Neural crest cell (in vitro differentiated cells): ENCODE results near the gene GRAP2. TPM values are rescaled to one million over a fixed set of nuclear protein-coding genes. Genes with fewer than 3 reads are reported as not detected.
"Not testable (repeated sequence)": the region's sequence is repeated elsewhere in the genome, so short reads cannot be mapped to it uniquely, and the experiment has no call there.

Experiments
- DNase-seq: peaks from one replicate; pipeline ENCODE4 v3.0.0; 2021; ENCODE audit warnings: low read depth, mixed read lengths, low spot score
- H3K27ac Mint-ChIP-seq: one replicate; pipeline ENCODE4 v1.8.0; 2021; ENCODE audit warnings: mild to moderate bottlenecking, mixed read lengths; ENCODE audit not compliant: unreplicated experiment
- H3K27me3 Mint-ChIP-seq: 2 replicates; pipeline ENCODE4 v1.8.0; 2021; ENCODE audit warnings: low read depth, mild to moderate bottlenecking, mixed read lengths
- H3K36me3 Mint-ChIP-seq: 2 replicates; pipeline ENCODE4 v1.8.0; 2021; ENCODE audit warnings: low read depth, mild to moderate bottlenecking, mixed read lengths
- H3K4me1 Mint-ChIP-seq: 2 replicates; pipeline ENCODE4 v1.8.0; 2021; ENCODE audit warnings: mixed read lengths
- H3K4me3 Mint-ChIP-seq: one replicate; pipeline ENCODE4 v1.8.0; 2021; ENCODE audit warnings: mild to moderate bottlenecking, mixed read lengths
- H3K9me3 Mint-ChIP-seq: 2 replicates; pipeline ENCODE4 v1.8.0; 2021; ENCODE audit warnings: mixed read lengths
- total RNA-seq: library from RNA; stranded (reverse); gene quantifications from 2 replicates; pipeline ENCODE4 v1.2.1, GENCODE V29; 2021
- TF ChIP-seq, protein P1 (sequence below): fragments of 200-600 bp; sonication (generic); conservative IDR thresholded peaks from 2 replicates; pipeline ENCODE4 v1.5.0; 2021; ENCODE audit warnings: antibody characterized with exemption, mild to moderate bottlenecking

GRAP2 gene
- total RNA-seq, 1 donor from 2014 or later, result 0.12 TPM

DNA sequence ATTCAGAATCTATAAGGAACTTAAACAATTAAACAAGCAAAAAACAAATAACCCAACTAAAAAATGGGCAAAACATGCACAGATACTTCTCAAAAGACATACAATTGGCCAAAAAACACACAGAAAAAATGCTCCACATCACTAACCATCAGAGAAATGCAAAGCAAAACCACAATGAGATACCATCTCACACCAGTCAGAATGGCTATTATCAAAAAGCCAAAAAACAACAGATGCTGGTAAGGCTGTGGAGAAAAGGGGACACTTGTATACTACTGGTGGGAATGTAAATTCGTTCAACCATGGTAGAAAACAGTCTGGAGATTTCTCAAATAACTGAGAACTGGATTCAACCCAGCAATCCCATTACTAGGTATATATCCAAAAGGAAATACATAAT is 32.1 kb upstream of the GRAP2 start:
- peaks cover 25% of the 10 kb centered on the region for H3K27me3 Mint-ChIP-seq

DNA sequence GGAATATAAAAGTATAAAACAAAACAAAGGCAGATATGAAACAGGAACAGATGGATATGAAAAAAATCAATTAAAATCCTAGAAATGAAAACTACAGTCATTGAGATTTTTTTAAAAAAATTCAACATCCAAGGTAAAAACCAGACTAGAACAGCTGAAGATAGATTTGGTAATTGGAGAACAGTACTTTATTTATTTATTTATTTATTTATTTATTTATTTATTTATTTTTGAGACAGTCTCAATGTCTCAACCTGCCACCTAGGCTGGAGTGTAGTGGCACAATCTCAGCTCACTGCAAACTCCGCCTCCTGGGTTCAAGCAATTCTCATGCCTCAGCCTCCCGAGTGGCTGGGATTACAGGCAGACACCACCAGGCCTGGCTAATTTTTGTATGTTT is 31.1 kb upstream of the GRAP2 start:
- not testable (repeated sequence) for H3K4me1 Mint-ChIP-seq, H3K9me3 Mint-ChIP-seq, H3K36me3 Mint-ChIP-seq, DNase-seq, H3K4me3 Mint-ChIP-seq, H3K27ac Mint-ChIP-seq
- H3K27me3 Mint-ChIP-seq, result peaks cover 21% of the 10 kb centered on the region

More for the DNA sequence above, 32.1 kb upstream of the GRAP2 start:
- Mint-ChIP-seq H3K36me3 (no peaks in the 10 kb centered on the region), H3K4me3 (no peak overlapping the region), H3K4me1 (no peaks in the 10 kb centered on the region), H3K27ac (no peak overlapping the region), H3K9me3 (no peaks in the 10 kb centered on the region)
- DNase-seq, result no peak
- TF ChIP-seq, protein P1, sequence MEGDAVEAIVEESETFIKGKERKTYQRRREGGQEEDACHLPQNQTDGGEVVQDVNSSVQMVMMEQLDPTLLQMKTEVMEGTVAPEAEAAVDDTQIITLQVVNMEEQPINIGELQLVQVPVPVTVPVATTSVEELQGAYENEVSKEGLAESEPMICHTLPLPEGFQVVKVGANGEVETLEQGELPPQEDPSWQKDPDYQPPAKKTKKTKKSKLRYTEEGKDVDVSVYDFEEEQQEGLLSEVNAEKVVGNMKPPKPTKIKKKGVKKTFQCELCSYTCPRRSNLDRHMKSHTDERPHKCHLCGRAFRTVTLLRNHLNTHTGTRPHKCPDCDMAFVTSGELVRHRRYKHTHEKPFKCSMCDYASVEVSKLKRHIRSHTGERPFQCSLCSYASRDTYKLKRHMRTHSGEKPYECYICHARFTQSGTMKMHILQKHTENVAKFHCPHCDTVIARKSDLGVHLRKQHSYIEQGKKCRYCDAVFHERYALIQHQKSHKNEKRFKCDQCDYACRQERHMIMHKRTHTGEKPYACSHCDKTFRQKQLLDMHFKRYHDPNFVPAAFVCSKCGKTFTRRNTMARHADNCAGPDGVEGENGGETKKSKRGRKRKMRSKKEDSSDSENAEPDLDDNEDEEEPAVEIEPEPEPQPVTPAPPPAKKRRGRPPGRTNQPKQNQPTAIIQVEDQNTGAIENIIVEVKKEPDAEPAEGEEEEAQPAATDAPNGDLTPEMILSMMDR, result no peak

DNA sequence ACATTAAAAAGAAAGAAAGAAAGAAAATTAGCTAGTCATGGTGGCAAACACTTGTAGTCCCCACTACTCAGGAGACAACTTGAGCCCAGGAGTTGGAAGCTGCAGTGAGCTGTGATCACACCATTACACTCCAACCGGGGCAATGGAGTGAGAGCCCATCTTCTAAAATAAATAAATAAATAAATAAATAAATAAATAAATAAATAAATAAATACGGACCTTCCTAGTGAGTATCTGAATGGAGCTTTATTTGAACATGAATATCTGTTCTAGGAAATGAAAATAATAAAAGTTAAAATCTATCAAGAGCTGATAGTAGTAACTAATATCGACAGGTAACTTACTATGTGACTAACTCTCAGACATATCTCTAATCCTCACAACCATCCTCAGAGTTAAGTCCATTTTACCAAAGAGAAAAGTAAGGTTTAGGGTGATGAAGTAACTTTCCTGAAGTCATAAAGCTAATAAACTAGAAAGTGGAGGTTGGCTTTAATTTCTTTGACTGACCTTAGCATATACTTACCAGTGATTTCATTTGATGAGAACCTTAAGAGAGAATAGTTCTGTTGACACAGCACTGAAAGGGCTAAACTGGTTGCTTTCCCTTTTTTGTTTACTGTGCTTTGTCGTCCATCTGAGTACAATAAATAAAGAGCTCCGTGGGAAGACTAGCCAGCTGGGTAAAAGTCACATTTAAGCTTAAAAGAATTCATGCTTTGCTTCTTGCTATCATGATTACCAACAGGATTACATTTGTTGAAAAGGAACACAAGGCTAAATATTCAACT is 29.7 kb upstream of the GRAP2 start:
- Mint-ChIP-seq H3K9me3 (no peaks in the 10 kb centered on the region), H3K27me3 (peaks cover 12% of the 10 kb centered on the region), H3K36me3 (no peaks in the 10 kb centered on the region), H3K4me1 (no peaks in the 10 kb centered on the region), H3K4me3 (no peak overlapping the region), H3K27ac (no peak overlapping the region)
- TF ChIP-seq, protein P1, result no peak
- DNase-seq, result no peak

DNA sequence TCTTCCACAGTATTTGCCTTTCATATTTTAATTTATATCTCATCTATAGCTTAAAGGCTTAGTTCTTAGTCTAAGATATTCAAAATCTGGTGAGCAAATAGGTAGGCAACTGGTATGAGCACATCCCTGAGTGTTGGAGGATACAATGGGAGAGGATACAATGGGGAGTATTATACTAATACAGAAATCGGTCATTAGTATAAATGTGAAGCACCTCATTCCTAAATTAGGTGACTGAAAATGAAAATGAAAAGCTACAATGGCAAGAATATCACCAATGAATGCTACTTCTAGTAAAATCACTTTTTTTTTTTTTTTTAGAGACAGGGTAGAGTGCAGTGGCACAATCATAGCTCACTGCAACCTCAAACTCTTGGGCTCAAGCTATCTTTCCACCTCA is 28.3 kb upstream of the GRAP2 start:
- TF ChIP-seq, protein P1, result no peak
- H3K36me3 Mint-ChIP-seq, result no peaks in the 10 kb centered on the region
- H3K27ac Mint-ChIP-seq, result no peak overlapping the region
- no peak overlapping the region for H3K4me3 Mint-ChIP-seq
- no peaks in the 10 kb centered on the region for H3K4me1 Mint-ChIP-seq
- peaks cover 3% of the 10 kb centered on the region for H3K27me3 Mint-ChIP-seq
- H3K9me3 Mint-ChIP-seq, result no peaks in the 10 kb centered on the region
- DNase-seq, result no peak

DNA sequence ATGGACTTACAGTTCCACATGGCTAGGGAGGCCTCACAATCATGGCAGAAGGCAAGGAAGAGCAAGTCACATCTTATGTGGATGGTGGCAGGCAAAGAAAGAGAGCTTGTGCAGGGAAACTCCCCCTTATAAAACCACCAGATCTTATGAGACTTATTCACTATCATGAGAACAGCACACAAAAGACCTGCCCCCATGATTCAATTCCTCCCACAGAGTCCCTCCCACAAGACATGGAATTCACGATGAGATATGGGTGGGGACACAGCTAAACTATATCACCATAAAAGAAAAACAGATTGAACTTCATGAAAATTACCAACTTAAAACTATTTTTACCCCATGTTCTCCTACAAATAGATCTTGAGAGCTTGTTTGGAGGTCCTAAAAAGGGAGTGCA is 26.9 kb upstream of the GRAP2 start:
- no peak for DNase-seq
- Mint-ChIP-seq H3K4me1 (no peaks in the 10 kb centered on the region), H3K27ac (no peak overlapping the region), H3K27me3 (no peaks in the 10 kb centered on the region), H3K9me3 (no peaks in the 10 kb centered on the region), H3K36me3 (no peaks in the 10 kb centered on the region), H3K4me3 (no peak overlapping the region)
- TF ChIP-seq, protein P1, result no peak

DNA sequence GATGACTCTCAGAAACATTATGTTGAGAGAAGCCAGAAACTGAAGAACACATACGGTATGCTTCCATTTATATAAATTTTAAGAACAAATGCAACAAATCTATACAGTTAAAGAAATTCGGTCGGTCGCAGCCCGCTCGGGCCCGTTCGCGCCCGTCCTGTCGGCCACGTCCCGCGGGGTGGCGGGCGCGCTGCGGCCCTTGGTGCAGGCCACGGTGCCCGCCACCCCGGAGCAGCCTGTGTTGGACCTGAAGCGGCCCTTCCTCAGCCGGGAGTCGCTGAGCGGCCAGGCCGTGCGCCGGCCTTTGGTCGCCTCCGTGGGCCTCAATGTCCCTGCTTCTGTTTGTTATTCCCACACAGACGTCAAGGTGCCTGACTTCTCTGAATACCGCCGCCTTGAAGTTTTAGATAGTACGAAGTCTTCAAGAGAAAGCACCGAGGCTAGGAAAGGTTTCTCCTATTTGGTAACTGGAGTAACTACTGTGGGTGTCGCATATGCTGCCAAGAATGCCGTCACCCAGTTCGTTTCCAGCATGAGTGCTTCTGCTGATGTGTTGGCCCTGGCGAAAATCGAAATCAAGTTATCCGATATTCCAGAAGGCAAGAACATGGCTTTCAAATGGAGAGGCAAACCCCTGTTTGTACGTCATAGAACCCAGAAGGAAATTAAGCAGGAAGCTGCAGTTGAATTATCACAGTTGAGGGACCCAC is 25.6 kb upstream of the GRAP2 start:
- H3K27me3 Mint-ChIP-seq, H3K27ac Mint-ChIP-seq, H3K4me1 Mint-ChIP-seq, H3K4me3 Mint-ChIP-seq, H3K36me3 Mint-ChIP-seq, H3K9me3 Mint-ChIP-seq, DNase-seq: not testable (repeated sequence)
